NAMALWA (cell line): Measurements from ENCODE around the gene TMSB4X.
A peak's percentile ranks its signal among the peaks of the same experiment; 100 is the strongest.
"Not testable (repeated sequence)": the region's sequence is repeated elsewhere in the genome, so short reads cannot be mapped to it uniquely, and the experiment has no call there.

Experiments used
- DNase-seq: peaks from one replicate; pipeline ENCODE4 v3.0.0-alpha.2; 2015; ENCODE audit warnings: low spot score

The TMSB4X gene

DNA sequence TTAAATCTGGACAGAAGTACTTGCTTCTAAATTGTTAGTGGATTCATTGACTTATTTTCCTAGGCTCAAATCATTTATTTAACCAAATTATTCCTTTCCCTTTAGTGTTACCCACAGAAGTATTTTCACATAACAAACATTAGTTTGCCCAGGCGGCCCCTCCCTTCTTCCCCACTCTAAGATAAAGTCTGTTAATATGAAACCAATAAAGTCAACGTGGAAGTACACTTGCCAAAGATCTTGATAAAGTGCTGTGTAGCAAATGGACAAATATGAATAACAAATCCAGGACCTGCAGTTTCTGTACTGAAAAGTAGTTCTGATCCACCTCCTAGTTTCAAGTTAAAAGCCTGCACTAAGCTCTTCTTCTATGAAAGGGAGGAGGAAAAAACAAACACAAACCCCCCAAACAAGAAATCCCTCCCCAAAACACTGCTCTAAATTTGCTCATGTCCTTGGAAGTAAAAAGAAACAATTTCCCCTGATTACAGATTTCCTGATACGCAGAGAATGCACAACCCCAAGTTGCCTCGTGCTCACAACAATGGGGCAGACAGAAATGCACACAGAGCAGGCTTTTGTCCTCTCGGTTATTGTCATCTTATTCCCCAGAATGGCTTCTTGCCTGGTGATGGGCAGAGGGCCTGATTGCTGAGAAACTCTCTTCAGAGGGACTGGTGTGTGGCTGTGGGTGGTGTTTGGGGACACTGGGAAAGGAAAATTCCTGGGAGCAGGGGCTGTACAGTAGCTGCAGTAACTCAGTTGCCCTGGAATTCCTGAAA lies 23.2 kb downstream of the TMSB4X start:
- peak; percentile 9 for DNase-seq

- DNase-seq, result peak; percentile 56
These were observed 24.5 kb downstream of the TMSB4X start for GRCh38 chrX:12999422-12999821.

DNA sequence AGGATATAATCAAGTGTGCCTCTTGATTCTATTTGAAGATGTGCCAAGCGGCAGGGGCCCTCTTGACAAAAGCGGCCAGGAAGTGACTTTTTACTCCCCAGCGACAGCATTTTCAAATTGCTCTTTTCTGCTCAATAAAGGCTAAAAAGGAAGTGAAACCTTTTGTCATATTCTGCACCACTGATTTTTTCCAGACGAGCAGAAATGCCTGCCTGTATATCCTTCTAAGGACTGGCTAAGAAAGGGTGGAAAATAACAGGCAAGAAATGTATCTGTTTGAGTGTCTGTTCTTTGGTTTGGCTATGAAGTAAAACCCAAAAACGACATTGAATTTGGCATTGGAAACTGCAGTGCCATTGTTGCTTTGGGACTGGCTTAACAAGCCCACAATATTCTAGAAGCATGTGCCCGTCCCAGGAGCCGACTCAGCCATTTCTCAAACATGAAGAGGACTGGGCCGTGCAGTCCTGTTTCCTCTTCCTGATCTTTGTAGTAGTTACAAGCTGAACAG lies 25.4 kb downstream of the TMSB4X start:
- DNase-seq, result peak; percentile 85

GRCh38 chrX:13001097-13001496 lies 26.2 kb downstream of the TMSB4X start:
- DNase-seq, result no peak

- DNase-seq, result peak; percentile 11
These were observed 27.2 kb downstream of the TMSB4X start for GRCh38 chrX:13001961-13002671.

GRCh38 chrX:13005661-13006473 lies 31.0 kb downstream of the TMSB4X start:
- DNase-seq, result peak; percentile 43

DNA sequence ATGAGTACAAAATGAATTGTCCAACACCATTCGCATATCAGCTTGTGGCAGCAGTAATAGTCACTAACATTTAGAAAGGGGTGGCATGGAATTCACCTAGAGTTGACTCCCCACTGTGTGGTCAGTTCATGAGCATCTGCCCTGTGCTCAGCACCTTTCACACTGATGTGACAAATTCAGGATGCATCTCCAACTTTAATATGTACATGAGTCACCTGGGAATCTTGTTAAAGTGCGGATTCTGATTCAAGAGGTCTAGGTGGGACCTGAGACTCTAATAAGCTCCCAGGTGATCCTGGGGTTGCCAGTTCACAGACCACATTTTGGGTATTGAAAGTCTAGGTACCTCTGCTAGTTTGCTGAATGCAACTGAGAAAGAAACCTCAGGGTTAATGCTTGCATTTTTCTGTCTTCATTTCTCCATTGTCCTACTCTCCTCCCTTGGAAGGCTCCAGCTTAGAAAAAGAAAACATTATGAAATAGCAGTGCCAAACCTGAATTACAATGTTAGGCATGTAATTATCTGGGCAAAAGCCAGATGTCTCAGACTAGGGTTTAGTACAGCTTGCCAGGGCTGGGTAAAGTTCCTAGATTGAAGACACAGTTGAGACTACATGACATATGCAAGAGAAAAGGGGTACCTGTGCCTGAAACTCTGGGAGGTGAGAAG lies 32.7 kb downstream of the TMSB4X start:
- DNase-seq, result no peak

GRCh38 chrX:13008189-13008533 lies 33.3 kb downstream of the TMSB4X start:
- peak; percentile 24 for DNase-seq

DNA sequence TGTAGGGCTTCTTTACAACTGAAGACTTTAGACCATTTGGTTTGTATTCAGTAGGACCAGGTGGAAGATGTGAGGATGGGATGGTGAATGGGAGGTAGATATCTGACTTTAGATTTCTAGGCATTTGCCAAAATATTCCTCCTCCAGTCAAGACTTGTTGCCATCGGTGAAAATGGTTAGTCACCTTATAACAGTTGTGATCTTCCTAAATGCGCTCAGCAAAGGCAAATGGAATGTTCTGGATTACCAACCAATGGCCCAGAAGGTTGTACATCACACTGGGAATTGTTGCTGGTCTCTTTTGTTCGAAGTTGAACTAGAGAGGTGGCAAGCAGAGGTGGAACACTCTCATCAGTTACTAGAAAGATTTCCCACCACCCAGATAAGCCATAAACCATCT lies 33.9 kb downstream of the TMSB4X start:
- DNase-seq, result no peak

DNA sequence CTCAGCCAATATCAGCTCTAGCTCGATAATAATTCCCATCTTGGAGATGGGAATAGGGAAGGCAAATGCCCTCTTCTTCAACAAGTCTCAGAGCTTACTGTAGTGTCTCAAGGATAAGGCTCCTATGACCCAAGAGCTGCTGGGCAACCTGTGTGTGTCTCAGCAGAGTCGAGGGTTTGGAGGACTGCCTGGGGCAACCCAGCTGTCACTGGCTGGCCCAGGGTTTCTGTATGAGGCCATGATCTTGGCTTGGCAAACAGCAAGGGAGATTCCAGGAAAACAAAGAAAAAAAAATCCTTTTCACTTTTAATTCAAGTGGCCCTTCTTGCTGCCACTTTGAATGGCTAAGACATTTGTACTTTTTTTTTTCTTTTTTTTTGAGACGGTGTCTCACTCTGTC lies 34.4 kb downstream of the TMSB4X start:
- no peak for DNase-seq

- no peak for DNase-seq
These were observed 34.9 kb downstream of the TMSB4X start for GRCh38 chrX:13009844-13010243.

GRCh38 chrX:13010546-13010945 lies 35.6 kb downstream of the TMSB4X start:
- DNase-seq, result no peak

DNA sequence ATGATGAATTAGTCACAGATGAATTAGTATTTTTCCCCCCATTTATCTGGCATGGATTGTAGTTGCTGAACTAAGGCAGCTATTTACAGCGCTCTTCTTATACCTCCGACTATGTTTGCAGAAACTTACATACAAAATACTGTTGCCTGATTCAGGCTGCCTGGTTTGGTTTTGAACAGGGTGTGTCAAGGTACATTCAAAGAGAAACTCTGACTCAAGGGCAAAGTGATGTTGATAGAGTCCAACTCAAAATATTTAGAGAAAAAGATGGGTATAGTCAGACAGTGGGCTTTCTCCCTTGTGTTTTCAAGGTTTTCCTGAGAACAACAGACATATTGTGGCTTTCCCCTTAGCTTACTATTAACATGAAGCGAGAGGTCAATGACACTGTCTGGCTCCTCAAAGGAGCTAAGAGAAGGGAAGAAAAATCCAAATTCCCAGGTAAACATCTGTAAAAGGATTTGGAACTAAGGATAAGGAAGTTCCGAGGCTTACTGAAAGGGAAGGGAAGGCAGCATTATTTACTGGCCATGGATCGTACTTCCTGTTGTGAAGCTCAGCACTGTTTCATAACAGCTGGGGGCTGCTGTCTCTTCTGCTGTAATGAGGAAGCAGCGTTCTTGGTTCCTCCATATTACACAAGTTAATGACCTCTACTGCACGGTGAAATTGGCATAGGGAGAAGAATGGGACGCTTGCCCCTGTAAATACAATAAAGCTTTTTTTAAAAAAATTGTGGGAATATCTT lies 38.6 kb downstream of the TMSB4X start:
- DNase-seq, result peak; percentile 59

DNA sequence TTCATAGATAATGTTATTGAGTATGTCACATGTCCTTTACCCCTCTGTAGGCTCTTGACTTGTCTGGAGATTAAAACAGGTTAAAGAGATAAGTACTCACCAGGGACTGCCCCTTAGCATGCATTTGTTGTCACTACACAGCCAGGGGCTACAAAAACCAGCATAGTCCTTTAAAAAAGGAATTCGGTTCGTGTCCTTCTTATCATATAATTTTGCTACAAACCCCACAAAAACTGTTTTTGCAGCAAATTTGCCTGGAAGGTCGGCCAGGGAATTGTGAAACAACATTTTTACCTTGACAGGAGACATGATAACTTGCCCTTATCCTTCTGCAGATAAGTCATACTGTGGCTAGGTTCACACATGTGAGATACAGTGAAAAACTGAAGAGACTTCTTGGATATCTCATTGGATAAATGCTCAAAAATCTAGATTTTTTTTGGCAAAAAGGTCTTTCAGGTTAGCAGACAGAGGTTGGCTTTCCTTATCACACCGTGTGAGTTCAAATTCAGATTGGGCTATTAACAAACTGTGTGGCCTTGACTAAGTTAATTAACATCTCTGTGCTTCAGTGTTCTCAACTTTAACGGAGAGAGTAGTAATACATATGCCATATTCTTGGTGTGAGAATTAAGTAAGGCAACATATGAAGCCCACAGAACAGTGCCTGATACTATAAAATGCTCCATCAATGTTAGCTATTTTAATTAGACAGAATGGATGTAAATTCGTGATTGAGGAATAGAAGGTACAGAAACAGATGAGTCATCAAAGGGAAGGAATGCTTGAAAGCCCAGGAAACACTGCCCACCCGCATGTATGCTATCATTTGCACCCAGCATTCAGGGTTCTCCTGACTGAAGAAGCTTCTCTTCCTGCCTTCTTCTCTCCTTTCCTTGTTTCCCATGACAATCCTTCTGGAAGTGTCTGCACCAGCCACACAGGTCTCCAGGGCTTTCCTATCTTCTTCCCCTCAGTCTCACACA lies 39.5 kb downstream of the TMSB4X start:
- DNase-seq, result no peak

- DNase-seq, result no peak
These were observed 40.8 kb downstream of the TMSB4X start for GRCh38 chrX:13015536-13016236.

GRCh38 chrX:13016731-13017130 lies 41.8 kb downstream of the TMSB4X start:
- DNase-seq, result not testable (repeated sequence)

- DNase-seq, result no peak
These were observed 48.0 kb downstream of the TMSB4X start for GRCh38 chrX:13022926-13023325.

GRCh38 chrX:13023567-13023966 lies 48.7 kb downstream of the TMSB4X start:
- no peak for DNase-seq

DNA sequence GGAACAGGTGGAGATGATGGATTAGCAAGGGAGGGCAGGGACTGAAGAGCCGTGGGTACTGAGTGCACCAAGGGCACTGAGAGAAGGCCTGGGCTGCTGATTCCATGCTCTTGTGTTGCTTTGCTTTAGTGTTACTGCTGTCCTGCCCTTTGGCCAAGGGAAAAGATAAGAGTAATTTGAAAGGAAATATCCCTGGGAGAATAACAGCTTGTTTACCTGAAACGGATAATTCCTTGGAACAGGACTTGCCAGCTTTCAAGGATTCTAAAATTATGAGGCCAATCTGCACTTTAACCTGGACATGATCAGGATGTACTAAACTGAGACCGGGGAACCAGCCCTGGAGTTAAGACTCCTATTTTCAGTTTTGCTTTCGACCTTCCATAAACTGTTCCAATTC lies 49.1 kb downstream of the TMSB4X start:
- no peak for DNase-seq
